AG04450 (cell line): Measurements from ENCODE around the gene GANAB. TPM values are rescaled to one million over a fixed set of nuclear protein-coding genes. Genes with fewer than 3 reads are reported as not detected.
A peak's percentile ranks its signal among the peaks of the same experiment; 100 is the strongest.

ENCODE experiments used
- CTCF ChIA-PET: fragments of 300-600, 350-600 bp; formaldehyde crosslinking; extraction: SDS; loops from one replicate; lab custom pipeline; 2022; ENCODE audit warnings: antibody characterized with exemption, inconsistent platforms; lab: Charles Lee
- POLR2A ChIA-PET: fragments of 350-600 bp; formaldehyde crosslinking; extraction: SDS; loops from one replicate; lab custom pipeline; 2021; ENCODE audit warnings: antibody characterized with exemption, inconsistent platforms; lab: Yijun Ruan, JAX
- DNase-seq: peaks from one replicate; pipeline ENCODE4 v3.0.0-alpha.2; 2011; ENCODE audit warnings: low read depth, low spot score
- H3K27ac ChIP-seq: one replicate; pipeline ENCODE4 v1.5.1; 2012; ENCODE audit warnings: low read depth, low read length, control low read depth
- H3K27me3 ChIP-seq: one replicate; pipeline ENCODE4 v1.6.0; 2012; ENCODE audit warnings: low read length; ENCODE audit not compliant: control insufficient read depth, insufficient read depth
- H3K4me3 ChIP-seq: 2 replicates; pipeline ENCODE4 v1.5.1; 2011; ENCODE audit warnings: mild to moderate bottlenecking, low read depth, low read length, control low read depth
- H3K9me3 ChIP-seq: 2 replicates; pipeline ENCODE4 v1.5.1; 2012; ENCODE audit warnings: low read length; ENCODE audit not compliant: control insufficient read depth, insufficient read depth
- polyA plus RNA-seq: library from polyadenylated mRNA; depleted of rRNA; stranded (reverse); fragments of >200 nt; gene quantifications from 2 replicates; pipeline ENCODE4 v1.2.3, GENCODE V29; 2011
- TF ChIP-seq, protein P1 (sequence below): IDR thresholded peaks from 2 replicates; pipeline ENCODE4 v1.5.1; 2011; ENCODE audit warnings: low read depth, low read length, control low read depth, inconsistent platforms

GANAB gene
- polyA plus RNA-seq, 1 experiment = 369 TPM

DNA sequence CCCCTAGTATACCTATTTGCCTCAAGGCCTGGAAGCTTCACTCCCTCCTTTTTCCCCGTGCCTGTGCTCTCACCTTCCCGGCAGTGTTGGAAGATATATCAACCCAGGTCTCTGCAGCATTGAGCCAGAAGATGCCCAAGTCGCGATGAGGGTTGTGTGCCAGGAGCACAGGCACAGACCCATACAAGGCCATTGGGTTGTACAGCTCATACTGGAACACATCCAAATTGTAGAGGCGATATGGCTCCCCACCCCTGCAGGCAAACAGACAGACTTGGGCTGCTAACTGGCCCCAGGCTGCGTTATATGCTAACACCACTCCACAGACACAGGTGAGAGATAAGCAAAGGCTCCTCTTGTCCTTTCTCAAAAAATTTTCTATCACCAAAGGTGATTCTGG is 13.9 kb downstream of the GANAB start:
- Histone ChIP-seq H3K27me3 (no peaks in the 10 kb centered on the region), H3K4me3 (no peak overlapping the region), H3K27ac (no peak overlapping the region), H3K9me3 (no peaks in the 10 kb centered on the region)
- CTCF ChIA-PET = no interaction called here
- DNase-seq = no peak
- TF ChIP-seq, protein P1, sequence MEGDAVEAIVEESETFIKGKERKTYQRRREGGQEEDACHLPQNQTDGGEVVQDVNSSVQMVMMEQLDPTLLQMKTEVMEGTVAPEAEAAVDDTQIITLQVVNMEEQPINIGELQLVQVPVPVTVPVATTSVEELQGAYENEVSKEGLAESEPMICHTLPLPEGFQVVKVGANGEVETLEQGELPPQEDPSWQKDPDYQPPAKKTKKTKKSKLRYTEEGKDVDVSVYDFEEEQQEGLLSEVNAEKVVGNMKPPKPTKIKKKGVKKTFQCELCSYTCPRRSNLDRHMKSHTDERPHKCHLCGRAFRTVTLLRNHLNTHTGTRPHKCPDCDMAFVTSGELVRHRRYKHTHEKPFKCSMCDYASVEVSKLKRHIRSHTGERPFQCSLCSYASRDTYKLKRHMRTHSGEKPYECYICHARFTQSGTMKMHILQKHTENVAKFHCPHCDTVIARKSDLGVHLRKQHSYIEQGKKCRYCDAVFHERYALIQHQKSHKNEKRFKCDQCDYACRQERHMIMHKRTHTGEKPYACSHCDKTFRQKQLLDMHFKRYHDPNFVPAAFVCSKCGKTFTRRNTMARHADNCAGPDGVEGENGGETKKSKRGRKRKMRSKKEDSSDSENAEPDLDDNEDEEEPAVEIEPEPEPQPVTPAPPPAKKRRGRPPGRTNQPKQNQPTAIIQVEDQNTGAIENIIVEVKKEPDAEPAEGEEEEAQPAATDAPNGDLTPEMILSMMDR = no peak
- POLR2A ChIA-PET = interaction anchor here (1.3 kb wide), 1 partner anchor 33 kb away, joined by 4 read pairs; the partner anchor contains the start of genes C11orf98 and CSKMT

DNA sequence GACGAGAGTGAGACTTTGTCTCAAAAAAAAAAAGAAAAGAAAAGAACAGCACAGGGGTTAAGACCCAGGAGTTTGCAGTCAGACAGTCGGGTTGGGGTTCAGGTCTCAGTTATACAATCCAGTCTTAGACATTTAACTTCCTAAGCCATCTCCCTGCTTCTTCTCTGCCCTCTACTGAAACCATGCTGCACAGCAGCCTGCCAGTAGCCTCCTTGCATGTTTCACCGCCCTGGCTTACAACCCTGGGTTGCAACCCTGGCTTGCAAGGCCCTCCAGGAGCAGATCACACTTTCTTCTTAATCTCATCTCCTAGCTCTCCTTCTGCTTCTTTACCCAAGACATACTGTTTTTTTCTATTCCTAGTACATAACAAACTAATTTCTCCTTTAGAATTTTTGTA is 18.7 kb downstream of the GANAB start:
- H3K4me3 ChIP-seq = no peak overlapping the region
- CTCF ChIA-PET = no interaction called here
- H3K27me3 ChIP-seq = no peaks in the 10 kb centered on the region
- TF ChIP-seq, protein P1 = no peak
- H3K9me3 ChIP-seq = no peaks in the 10 kb centered on the region
- POLR2A ChIA-PET = no interaction called here
- no peak overlapping the region for H3K27ac ChIP-seq
- no peak for DNase-seq

DNA sequence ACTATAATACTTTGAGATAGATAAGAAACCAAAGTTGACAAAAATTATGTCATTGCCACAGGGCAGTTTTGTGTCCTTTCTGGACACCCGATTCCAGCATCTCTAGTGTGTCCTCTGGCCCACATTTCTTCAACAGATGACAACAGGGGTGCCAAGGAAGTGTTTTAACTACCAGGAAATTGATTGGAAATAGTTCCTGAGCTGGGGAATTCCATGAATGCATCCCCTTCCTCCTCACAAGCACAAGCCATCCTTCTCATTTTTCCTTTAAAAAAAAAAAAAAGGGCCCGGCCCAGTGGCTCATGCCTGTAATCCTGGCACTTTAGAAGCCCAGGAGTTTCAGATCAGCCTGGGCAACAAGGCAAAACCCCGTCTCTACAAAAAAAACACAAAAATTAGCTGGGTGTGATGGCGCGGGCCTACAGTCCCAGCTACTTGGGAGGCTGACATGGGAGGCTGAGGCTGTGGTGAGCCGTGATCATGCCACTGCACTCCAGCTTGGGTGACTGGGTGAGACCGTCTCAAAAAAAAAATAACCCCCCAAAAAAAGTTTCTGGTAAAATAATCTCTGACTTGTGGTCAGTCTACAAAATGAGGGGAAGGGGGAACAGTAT is 23.8 kb downstream of the GANAB start:
- ChIA-PET POLR2A (interaction anchor here (0.8 to 2.9 kb wide), 12 partner anchors 9 to 228 kb away, joined by 3 to 23 read pairs (median 6); partner anchors contain the start of genes C11orf98, CSKMT, GANAB and MTA2), CTCF (interaction anchor here (0.6 to 1.8 kb wide), 3 partner anchors 11 to 228 kb away, joined by 3 to 8 read pairs (median 7); no protein-coding TSS in a partner anchor)
- Histone ChIP-seq H3K4me3 (peak overlapping the region; percentile 41), H3K27me3 (no peaks in the 10 kb centered on the region), H3K27ac (peak overlapping the region; percentile 97), H3K9me3 (no peaks in the 10 kb centered on the region)
- TF ChIP-seq, protein P1 = no peak
- DNase-seq = no peak

DNA sequence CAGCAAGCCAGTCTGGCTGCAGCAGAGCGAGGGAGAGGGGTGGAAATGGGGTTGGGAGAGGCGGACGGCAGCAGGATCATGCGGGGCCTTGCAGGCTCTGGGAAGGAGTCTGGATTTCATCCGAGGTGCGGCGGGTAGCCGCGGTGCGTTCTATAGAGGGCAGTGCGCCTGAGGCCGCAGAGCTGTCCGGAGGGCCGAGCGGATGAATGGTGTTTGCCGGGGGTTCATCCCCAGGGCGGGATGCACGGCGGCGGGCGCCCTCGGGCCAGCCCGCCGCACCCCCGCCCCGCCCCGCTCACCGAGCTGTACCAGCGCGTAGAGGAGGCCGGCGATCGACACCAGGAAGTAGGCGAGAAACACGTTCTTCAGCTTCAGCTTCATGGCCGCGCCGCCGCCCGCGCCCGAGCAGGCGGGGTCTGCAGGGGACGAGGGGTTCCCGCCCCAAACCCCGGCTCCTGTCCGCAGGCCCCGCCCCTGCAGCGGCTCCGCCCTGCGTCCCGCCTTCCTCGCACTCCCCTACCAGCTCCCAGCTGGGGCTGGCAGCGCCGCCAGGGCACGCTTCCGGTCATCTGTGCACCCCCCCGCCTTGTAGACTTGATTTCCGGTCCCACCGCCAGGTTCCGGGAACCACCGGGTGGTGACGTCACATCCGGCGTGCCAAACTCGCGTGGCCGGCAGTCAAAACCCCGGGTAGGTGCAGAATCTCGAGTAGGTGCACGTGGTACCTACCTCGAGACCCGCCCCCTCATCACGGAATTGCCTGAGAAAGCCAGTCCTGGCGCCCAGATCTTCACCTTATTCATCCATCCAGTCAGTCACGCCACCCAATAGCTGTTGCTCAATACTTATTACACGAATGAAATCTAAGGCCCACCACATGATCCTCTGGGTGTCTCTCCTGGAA is 24.6 kb downstream of the GANAB start, which contains the start of gene B3GAT3:
Gene B3GAT3 (minus strand): TSS at position 420 of the 904 bp plus-strand sequence. CDS start 39 bp downstream, at position 381.
- H3K4me3 ChIP-seq = peak within 1 kb of the TSS; percentile 86
- no peaks in the 10 kb centered on the region for H3K27me3 ChIP-seq
- no peaks in the 10 kb centered on the region for H3K9me3 ChIP-seq
- H3K27ac ChIP-seq = peak within 1 kb of the TSS; percentile 97
- ChIA-PET CTCF (interaction anchor here (0.6 to 1.8 kb wide), 7 partner anchors 10 to 227 kb away, joined by 3 to 8 read pairs (median 6); no protein-coding TSS in a partner anchor), POLR2A (interaction anchor here (0.6 to 2.9 kb wide), 22 partner anchors 9 to 227 kb away, joined by 3 to 23 read pairs (median 5); partner anchors contain the start of genes AHNAK, C11orf98, CSKMT and EEF1G)
- TF ChIP-seq, protein P1 = peak; percentile 13; the same call in 1 of the 2 replicates
- peak; percentile 96 for DNase-seq
